ENCODE measurements around the gene PSMA4. TPM values are rescaled to one million over a fixed set of nuclear protein-coding genes. Genes with fewer than 3 reads are reported as not detected.

Gene PSMA4
- total RNA-seq, 1 experiment from 2014 or later = 230 TPM

GRCh38 chr15:78571382-78571781, 31.1 kb downstream of the PSMA4 start:
- H3F3A ChIP-seq (ENCODE audit: insufficient read depth, low read depth) = peaks cover 12% of the 10 kb centered on the region
- DNase-seq = no peak
- intact Hi-C loops (cut with micrococcal nuclease; ENCODE audit: unreplicated experiment) = no loop called here
- H3K9me3 ChIP-seq (ENCODE audit: insufficient read depth, low read depth) = no peaks in the 10 kb centered on the region
- H3K79me2 ChIP-seq (ENCODE audit: low read depth) = peaks cover 11% of the 10 kb centered on the region; the same call in 1 of the 2 replicates
- no peaks in the 10 kb centered on the region for H4K20me1 ChIP-seq (ENCODE audit: insufficient read depth)
- no peak overlapping the region for H3K4me2 ChIP-seq
- H3K27me3 ChIP-seq (ENCODE audit: insufficient read depth, low read depth) = no peaks in the 10 kb centered on the region
- no TSS peak for BruUV-seq (replicated peaks)
- no peak overlapping the region for H2AFZ ChIP-seq
- no peak overlapping the region for H3K27ac ChIP-seq
- H3K4me3 ChIP-seq = no peak overlapping the region
- H3K9me2 ChIP-seq (ENCODE audit: insufficient read depth) = no peaks in the 10 kb centered on the region
- H3K36me3 ChIP-seq (ENCODE audit: low read depth) = no peaks in the 10 kb centered on the region
- H3K4me1 ChIP-seq (replicated peaks; ENCODE audit: insufficient read depth) = peaks cover 14% of the 10 kb centered on the region
- ChIA-PET POLR2A (ENCODE audit: unreplicated experiment) (no interaction called here), CTCF (no interaction called here)
- no peak for TF ChIP-seq CTCF (conservative IDR thresholded peaks at IDR 0.05)
- no peak for TF ChIP-seq EZH2 (IDR thresholded peaks at IDR 0.05; ENCODE audit: low read depth)

GRCh38 chr15:78573416-78573815, 33.2 kb downstream of the PSMA4 start:
- Histone ChIP-seq H2AFZ (no peak overlapping the region), H3K4me1 (replicated peaks; ENCODE audit: insufficient read depth) (no peaks in the 10 kb centered on the region), H4K20me1 (ENCODE audit: insufficient read depth) (no peaks in the 10 kb centered on the region), H3K4me3 (no peak overlapping the region), H3K27ac (no peak overlapping the region), H3K9me3 (ENCODE audit: insufficient read depth, low read depth) (no peaks in the 10 kb centered on the region), H3K4me2 (no peak overlapping the region), H3K79me2 (ENCODE audit: low read depth) (peaks cover 4% of the 10 kb centered on the region; the same call in 1 of the 2 replicates), H3K36me3 (ENCODE audit: low read depth) (no peaks in the 10 kb centered on the region), H3F3A (ENCODE audit: insufficient read depth, low read depth) (peaks cover 4% of the 10 kb centered on the region; the same call in 1 of the 2 replicates), H3K27me3 (ENCODE audit: insufficient read depth, low read depth) (no peaks in the 10 kb centered on the region), H3K9me2 (ENCODE audit: insufficient read depth) (no peaks in the 10 kb centered on the region)
- no TSS peak for BruUV-seq (replicated peaks)
- intact Hi-C loops (cut with micrococcal nuclease; ENCODE audit: unreplicated experiment) = no loop called here
- POLR2A ChIA-PET (ENCODE audit: unreplicated experiment) = no interaction called here
- DNase-seq = no peak
- no peak for TF ChIP-seq EZH2 (IDR thresholded peaks at IDR 0.05; ENCODE audit: low read depth)
- no peak for TF ChIP-seq CTCF (conservative IDR thresholded peaks at IDR 0.05)
- CTCF ChIA-PET = no interaction called here

- Histone ChIP-seq H3K27ac (no peak overlapping the region), H2AFZ (no peak overlapping the region), H3K4me1 (replicated peaks; ENCODE audit: insufficient read depth) (no peaks in the 10 kb centered on the region), H3K9me2 (ENCODE audit: insufficient read depth) (no peaks in the 10 kb centered on the region), H4K20me1 (ENCODE audit: insufficient read depth) (no peaks in the 10 kb centered on the region), H3K4me2 (no peak overlapping the region), H3K79me2 (ENCODE audit: low read depth) (0 out of 2 replicates have a peak, but pooled peaks cover under 1% of the 10 kb centered on the region), H3K9me3 (ENCODE audit: insufficient read depth, low read depth) (no peaks in the 10 kb centered on the region), H3F3A (ENCODE audit: insufficient read depth, low read depth) (peaks cover 4% of the 10 kb centered on the region; the same call in 1 of the 2 replicates), H3K4me3 (no peak overlapping the region), H3K36me3 (ENCODE audit: low read depth) (no peaks in the 10 kb centered on the region), H3K27me3 (ENCODE audit: insufficient read depth, low read depth) (no peaks in the 10 kb centered on the region)
- intact Hi-C loops (cut with micrococcal nuclease; ENCODE audit: unreplicated experiment) = no loop called here
- ChIA-PET POLR2A (ENCODE audit: unreplicated experiment) (no interaction called here), CTCF (no interaction called here)
- no peak for TF ChIP-seq EZH2 (IDR thresholded peaks at IDR 0.05; ENCODE audit: low read depth)
- TF ChIP-seq CTCF (conservative IDR thresholded peaks at IDR 0.05) = no peak
- no TSS peak for BruUV-seq (replicated peaks)
- DNase-seq = no peak
Observed at GRCh38 chr15:78574944-78575343, 34.7 kb downstream of the PSMA4 start.

All from PC-9 (cell line).